HCEC 1CT (cell line): ENCODE data around the gene DSCAML1.

Experiments
- DNase-seq: peaks from one replicate; pipeline ENCODE4 v3.0.0-alpha.2; 2017

The DSCAML1 gene

GRCh38 chr11:117831661-117832415, 34.8 kb upstream of the DSCAML1 start:
- no peak for DNase-seq

GRCh38 chr11:117830674-117831351, 33.8 kb upstream of the DSCAML1 start:
- no peak for DNase-seq

GRCh38 chr11:117830072-117830471, 33.1 kb upstream of the DSCAML1 start:
- DNase-seq = no peak

GRCh38 chr11:117829369-117829725, 32.3 kb upstream of the DSCAML1 start:
- DNase-seq = no peak

- peak; percentile 30 for DNase-seq
Observed at GRCh38 chr11:117828611-117829368, 31.8 kb upstream of the DSCAML1 start.

- no peak for DNase-seq
Observed at GRCh38 chr11:117827521-117828511, 30.8 kb upstream of the DSCAML1 start.

- DNase-seq = no peak
Observed at GRCh38 chr11:117826832-117827231, 29.8 kb upstream of the DSCAML1 start.

GRCh38 chr11:117826190-117826570, 29.2 kb upstream of the DSCAML1 start:
- DNase-seq = no peak

- DNase-seq = no peak
Observed at GRCh38 chr11:117825538-117826189, 28.6 kb upstream of the DSCAML1 start.

- no peak for DNase-seq
Observed at GRCh38 chr11:117824571-117825537, 27.8 kb upstream of the DSCAML1 start, which contains the start of gene FXYD2. TSS of gene FXYD2 (minus strand) at chr11:117824744. CDS start at chr11:117824678, 66 bp downstream.

- DNase-seq = no peak
Observed at GRCh38 chr11:117823946-117824420, 27.0 kb upstream of the DSCAML1 start.

GRCh38 chr11:117823294-117823945, 26.4 kb upstream of the DSCAML1 start:
- no peak for DNase-seq

- no peak for DNase-seq
Observed at GRCh38 chr11:117822074-117823033, 25.3 kb upstream of the DSCAML1 start.

GRCh38 chr11:117821431-117821830, 24.4 kb upstream of the DSCAML1 start:
- DNase-seq = no peak

GRCh38 chr11:117820516-117820915, 23.5 kb upstream of the DSCAML1 start:
- DNase-seq = no peak

- DNase-seq = no peak
Observed at GRCh38 chr11:117820071-117820470, 23.1 kb upstream of the DSCAML1 start.

GRCh38 chr11:117819096-117820040, 22.4 kb upstream of the DSCAML1 start:
- peak; percentile 56 for DNase-seq
